GM19468 (cell line): ENCODE measurements around the gene PIP5K1C.

Experiments used
- ATAC-seq: cut with Tn5 transposase; IDR thresholded peaks from one replicate; pipeline ENCODE4 v1.9.1; 2021; ENCODE audit warnings: mild to moderate bottlenecking, moderate library complexity, moderate number of reproducible peaks; ENCODE audit not compliant: unreplicated experiment; ENCODE audit errors: extremely low read depth

The PIP5K1C gene

GRCh38 chr19:3700242-3701032 is at the start of gene PIP5K1C:
TSS of gene PIP5K1C (minus strand) at chr19:3700468. CDS start at chr19:3700390, 78 bp downstream.
- ATAC-seq = peak; percentile 71

DNA sequence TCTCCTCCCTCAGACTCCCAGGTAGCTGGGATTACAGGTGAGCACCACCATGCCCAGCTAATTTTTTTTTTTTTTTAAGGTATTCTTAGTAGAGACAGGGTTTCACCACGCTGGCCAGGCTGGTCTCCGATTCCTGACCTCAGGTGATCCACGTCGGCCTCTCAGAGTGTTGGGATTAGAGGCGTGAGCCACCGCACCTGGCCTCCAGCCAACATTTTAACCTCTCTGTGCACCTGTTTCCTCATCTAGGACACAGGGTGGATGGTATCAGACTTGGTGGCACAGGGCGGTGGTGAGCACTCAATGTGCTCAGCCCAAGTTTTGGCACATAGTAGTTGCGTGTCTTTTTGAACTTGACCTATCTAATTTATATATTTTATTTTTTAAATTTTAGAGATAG is 48.7 kb upstream of the PIP5K1C start:
- no peak for ATAC-seq

GRCh38 chr19:3746371-3747056 is 46.2 kb upstream of the PIP5K1C start:
- no peak for ATAC-seq

GRCh38 chr19:3745363-3746045 is 45.2 kb upstream of the PIP5K1C start:
- no peak for ATAC-seq

- no peak for ATAC-seq
Measured at GRCh38 chr19:3743486-3743885, 43.2 kb upstream of the PIP5K1C start.

DNA sequence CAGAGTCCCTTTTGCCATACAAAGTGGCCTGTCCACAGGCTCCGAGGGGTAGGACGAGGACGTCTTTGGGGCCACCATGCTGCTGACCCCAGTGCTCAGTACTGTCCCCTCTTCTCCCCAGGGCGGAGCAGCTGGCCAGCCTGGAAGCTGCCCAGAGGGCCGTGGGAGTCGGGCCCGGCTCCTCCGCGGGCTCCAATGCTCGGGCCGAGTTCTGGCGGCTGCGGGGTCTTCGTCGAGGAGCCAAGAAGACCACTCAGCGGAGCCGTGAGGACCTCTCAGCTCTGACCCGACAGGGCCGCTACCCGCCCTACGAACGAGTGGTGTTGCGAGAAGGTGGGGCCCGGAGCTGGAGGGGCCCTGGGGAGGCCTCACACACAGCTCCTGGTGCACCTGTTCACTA is 40.2 kb upstream of the PIP5K1C start:
- ATAC-seq = no peak

GRCh38 chr19:3738477-3739220 is 38.4 kb upstream of the PIP5K1C start:
- ATAC-seq = no peak

- ATAC-seq = no peak
Measured at GRCh38 chr19:3737487-3738205, 37.4 kb upstream of the PIP5K1C start.

DNA sequence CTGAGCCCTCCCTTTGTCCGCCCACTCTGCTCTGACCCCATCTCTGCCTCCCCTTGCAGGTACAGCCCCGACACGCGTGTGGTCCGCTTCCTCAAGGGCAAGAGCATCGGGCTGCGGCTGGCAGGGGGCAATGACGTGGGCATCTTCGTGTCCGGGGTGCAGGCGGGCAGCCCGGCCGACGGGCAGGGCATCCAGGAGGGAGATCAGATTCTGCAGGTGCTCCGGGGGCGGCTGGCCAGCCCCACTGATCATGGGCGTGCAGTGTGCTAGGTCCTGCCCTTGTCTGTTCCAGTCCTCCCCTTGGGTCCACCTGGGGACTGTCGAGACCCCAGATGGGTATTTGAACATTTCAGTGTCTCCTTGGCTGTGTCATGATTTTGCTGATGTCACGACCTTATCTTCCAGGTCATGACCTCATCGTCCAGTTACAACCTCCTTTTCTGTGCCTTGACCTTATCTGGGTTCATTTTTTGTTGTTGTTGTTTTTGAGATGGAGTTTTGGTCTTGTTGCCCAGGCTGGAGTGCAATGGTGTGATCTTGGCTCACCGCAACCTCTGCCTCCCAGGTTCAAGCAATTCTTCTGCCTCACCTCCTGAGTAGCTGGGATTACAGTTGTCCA is 35.9 kb upstream of the PIP5K1C start:
- no peak for ATAC-seq

DNA sequence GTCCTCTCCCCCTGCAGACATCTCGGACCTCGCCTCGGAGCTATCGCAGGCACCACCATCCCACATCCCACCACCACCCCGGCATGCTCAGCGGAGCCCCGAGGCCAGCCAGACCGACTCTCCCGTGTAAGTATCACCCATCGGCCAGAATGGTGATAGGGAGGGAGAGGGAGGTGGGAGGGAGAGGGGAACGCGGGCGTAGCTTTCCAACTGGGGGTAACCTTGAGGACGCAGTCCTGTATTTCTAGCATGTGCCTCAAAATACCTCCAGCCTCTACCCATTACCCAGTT is 34.0 kb upstream of the PIP5K1C start:
- no peak for ATAC-seq

DNA sequence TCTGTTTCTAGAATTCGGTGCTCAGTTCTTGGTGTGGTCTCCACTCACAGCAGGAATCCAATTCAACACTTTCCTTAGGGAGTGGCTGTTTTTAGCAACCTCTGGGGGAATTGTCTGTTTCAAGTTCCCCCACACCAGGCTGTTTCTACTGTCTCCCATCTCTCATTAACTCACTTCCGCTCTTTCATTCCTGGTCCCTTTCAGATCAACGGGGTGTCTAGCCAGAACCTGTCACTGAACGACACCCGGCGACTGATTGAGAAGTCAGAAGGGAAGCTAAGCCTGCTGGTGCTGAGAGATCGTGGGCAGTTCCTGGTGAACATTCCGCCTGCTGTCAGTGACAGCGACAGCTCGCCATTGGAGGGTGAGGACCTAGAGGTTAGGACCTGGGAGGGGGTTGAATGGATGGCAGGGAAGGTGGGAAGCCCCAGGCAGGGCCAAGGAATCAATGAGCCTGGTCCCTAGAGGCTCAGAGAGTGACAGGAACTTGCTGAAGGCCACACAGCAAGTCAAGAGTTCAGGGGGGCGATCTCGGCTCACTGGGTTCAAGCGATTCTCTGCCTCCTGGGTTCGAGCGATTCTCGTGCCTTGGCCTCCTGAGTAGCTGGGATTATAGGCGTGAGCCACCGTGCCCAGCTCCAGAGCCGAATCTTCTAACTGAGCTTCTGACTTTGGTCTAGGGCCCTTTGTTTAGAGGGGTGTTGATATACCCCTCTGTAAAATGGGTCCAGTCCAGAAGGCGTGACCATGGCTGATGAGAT is 33.5 kb upstream of the PIP5K1C start:
- no peak for ATAC-seq

DNA sequence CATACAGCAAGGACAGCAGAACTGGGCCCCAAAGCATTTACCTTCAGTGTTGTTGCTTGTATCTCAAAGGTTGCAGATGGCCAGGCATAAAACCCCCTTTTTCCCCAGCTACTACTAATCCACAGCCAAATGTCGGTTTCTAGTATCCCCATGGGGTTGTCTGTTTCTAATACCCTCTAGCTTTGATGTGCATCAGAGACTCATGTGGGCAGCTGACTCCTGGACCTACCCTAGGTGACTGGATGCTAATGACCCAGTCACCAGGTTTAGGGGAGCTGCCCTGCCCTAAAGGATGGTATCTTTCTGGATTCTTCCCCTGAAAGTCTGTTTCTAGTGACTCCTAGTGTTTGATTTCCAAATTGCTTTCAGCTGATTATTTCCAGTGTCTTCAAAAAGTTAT is 31.8 kb upstream of the PIP5K1C start:
- no peak for ATAC-seq

DNA sequence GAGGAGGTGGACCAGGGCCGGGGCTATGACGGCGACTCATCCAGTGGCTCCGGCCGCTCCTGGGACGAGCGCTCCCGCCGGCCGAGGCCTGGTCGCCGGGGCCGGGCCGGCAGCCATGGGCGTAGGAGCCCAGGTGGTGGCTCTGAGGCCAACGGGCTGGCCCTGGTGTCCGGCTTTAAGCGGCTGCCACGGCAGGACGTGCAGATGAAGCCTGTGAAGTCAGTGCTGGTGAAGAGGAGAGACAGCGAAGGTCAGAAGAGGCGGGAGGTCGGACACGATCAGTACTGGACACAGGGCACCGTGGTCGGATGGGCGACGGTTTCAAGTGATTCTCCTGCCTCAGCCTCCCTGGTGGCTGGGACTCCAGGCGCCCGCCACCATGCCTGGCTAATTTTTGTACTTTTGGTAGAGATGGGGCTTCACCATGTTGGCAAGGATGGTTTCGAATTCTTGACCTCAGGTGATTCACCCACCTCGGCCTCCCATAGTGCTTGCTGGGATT is 30.2 kb upstream of the PIP5K1C start:
- ATAC-seq = no peak

GRCh38 chr19:3725640-3726310 is 25.5 kb upstream of the PIP5K1C start:
- ATAC-seq = no peak

DNA sequence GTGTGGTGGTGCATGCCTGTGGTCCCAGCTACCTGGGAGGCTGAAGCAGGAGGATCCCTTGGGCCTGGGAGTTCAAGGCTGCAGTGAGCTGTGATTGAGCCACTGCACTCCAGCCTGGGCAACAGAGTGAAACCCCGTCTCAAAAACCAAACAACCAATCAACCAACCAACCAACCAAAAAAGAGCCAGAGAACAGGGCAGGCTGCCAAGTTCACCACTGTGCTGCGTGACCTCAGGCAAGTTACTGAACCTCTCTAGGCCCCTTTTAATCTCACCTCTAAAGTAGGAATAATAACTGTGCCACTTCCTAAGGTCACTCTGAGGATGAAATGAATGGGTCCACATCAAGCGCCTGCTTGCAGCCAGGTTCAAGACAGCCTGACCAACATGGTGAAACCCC is 24.9 kb upstream of the PIP5K1C start:
- ATAC-seq = no peak

GRCh38 chr19:3723883-3724282 is 23.6 kb upstream of the PIP5K1C start:
- ATAC-seq = no peak

DNA sequence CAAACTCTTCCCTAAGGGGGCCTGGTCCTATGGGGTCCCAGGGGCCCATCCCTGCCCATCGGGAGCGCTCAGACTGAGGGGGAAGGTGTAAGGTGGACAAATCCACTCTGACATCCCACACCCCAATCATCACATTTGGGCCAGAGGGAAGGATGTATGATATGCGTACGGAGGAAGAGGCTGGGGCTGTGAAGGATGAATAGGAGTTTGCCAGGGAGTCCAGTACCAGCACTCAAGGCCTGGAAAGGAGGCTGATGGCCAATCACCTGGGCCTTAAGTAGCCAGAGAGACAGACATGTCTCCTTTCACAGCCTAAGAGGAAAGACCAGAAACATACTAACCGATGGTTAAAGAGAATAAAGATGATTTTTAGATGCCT is 22.8 kb upstream of the PIP5K1C start:
- ATAC-seq = no peak

DNA sequence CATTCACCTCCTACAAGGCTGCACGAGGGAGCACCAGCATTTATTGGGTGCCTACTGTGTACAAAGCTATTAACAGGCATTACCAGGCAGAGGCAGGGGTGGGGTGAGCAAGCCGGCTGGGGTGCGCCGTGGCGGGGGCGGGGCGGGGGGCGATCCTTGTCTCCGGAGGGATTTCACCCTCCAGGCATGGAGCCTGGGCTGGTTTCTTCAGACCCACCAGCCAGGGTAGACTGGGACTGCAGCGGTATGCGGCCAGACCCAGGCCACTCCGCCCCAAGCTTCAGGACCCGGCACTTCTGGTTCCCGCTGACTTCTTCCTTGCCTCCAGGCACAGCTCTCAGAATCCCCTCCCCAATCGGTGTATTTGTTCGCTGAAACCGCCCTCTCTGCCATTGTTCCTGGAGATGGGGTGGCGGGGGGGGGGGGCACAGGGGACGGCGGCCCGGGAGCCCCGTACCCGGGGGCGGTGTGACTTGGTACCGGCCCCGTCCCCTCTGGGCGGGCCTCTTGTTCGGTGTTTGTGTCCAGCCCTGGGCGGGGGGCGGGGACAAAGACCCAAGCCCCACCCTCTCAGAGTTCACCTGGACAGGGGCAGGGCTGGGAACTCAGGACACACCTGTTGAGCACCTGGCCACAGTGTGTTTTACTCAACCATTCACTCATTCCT is 22.3 kb upstream of the PIP5K1C start:
- no peak for ATAC-seq
